ENCODE measurements around the gene GOSR1.

- TF ChIP-seq, protein P1, sequence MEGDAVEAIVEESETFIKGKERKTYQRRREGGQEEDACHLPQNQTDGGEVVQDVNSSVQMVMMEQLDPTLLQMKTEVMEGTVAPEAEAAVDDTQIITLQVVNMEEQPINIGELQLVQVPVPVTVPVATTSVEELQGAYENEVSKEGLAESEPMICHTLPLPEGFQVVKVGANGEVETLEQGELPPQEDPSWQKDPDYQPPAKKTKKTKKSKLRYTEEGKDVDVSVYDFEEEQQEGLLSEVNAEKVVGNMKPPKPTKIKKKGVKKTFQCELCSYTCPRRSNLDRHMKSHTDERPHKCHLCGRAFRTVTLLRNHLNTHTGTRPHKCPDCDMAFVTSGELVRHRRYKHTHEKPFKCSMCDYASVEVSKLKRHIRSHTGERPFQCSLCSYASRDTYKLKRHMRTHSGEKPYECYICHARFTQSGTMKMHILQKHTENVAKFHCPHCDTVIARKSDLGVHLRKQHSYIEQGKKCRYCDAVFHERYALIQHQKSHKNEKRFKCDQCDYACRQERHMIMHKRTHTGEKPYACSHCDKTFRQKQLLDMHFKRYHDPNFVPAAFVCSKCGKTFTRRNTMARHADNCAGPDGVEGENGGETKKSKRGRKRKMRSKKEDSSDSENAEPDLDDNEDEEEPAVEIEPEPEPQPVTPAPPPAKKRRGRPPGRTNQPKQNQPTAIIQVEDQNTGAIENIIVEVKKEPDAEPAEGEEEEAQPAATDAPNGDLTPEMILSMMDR (IDR thresholded peaks at IDR 0.05; ENCODE audit: insufficient read depth, low read length): no peak
- TF ChIP-seq REST (IDR thresholded peaks at IDR 0.05; ENCODE audit: insufficient replicate concordance, low read depth): no peak
- no peak for TF ChIP-seq POLR2AphosphoS5 (IDR thresholded peaks at IDR 0.05; ENCODE audit: low read depth)
- no peak for TF ChIP-seq GABPA (IDR thresholded peaks at IDR 0.05; ENCODE audit: low read depth)
- TF ChIP-seq SPI1 (IDR thresholded peaks at IDR 0.05; ENCODE audit: borderline replicate concordance, low read depth): no peak
Observed at GRCh38 chr17:30476726-30477082, 504 bp upstream of the GOSR1 start.
